GM12891 (cell line): ENCODE measurements around the gene R3HDML.

ENCODE experiments used
- POLR2A ChIP-seq: IDR thresholded peaks from 2 replicates; pipeline ENCODE4 v1.6.1; 2011; ENCODE audit warnings: low read depth, low read length, control low read depth
- POLR2AphosphoS5 ChIP-seq: IDR thresholded peaks from 2 replicates; pipeline ENCODE4 v1.6.1; 2011; ENCODE audit warnings: low read depth, low read length, control low read depth
- POU2F2 ChIP-seq: IDR thresholded peaks from 2 replicates; pipeline ENCODE4 v1.6.1; 2011; ENCODE audit warnings: low read depth, mild to moderate bottlenecking, control low read depth, low read length, moderate library complexity
- TAF1 ChIP-seq: IDR thresholded peaks from 2 replicates; pipeline ENCODE4 v1.6.1; 2011; ENCODE audit warnings: low read depth, low read length, control low read depth

GRCh38 chr20:44336725-44337380 is at the start of gene R3HDML:
- no peak for TF ChIP-seq POU2F2
- TF ChIP-seq POLR2A = no peak
- TF ChIP-seq POLR2AphosphoS5 = no peak
- TF ChIP-seq TAF1 = no peak
